ENCODE results near the gene ZNF688.

Gene ZNF688

GRCh38 chr16:30521476-30521872 is 50.0 kb downstream of the ZNF688 start:
- Histone ChIP-seq H3K9me3 (ENCODE audit: insufficient read depth, low read depth, low read length) (no peaks in the 10 kb centered on the region), H3K27me3 (ENCODE audit: insufficient read depth, low read length) (no peaks in the 10 kb centered on the region), H3K4me3 (ENCODE audit: low read length) (no peak overlapping the region), H3K27ac (ENCODE audit: low read depth, low read length) (no peak overlapping the region), H3K36me3 (ENCODE audit: insufficient read depth, low read length) (0 out of 2 replicates have a peak, but pooled peaks cover 8% of the 10 kb centered on the region), H3K4me1 (ENCODE audit: insufficient read depth, low read length) (no peaks in the 10 kb centered on the region), H3K9ac (ENCODE audit: low read depth, low read length) (no peak overlapping the region)
- 92% methylated on average over 7 of the region's 7 CpGs for WGBS
